ENCODE results near the gene TMC6. TPM values are rescaled to one million over a fixed set of nuclear protein-coding genes. Genes with fewer than 3 reads are reported as not detected.

The TMC6 gene
- total and polyA plus RNA-seq, 2 of the 4 experiments (the other 2 are of a cell fraction): 0.19 TPM; not detected in 1

DNA sequence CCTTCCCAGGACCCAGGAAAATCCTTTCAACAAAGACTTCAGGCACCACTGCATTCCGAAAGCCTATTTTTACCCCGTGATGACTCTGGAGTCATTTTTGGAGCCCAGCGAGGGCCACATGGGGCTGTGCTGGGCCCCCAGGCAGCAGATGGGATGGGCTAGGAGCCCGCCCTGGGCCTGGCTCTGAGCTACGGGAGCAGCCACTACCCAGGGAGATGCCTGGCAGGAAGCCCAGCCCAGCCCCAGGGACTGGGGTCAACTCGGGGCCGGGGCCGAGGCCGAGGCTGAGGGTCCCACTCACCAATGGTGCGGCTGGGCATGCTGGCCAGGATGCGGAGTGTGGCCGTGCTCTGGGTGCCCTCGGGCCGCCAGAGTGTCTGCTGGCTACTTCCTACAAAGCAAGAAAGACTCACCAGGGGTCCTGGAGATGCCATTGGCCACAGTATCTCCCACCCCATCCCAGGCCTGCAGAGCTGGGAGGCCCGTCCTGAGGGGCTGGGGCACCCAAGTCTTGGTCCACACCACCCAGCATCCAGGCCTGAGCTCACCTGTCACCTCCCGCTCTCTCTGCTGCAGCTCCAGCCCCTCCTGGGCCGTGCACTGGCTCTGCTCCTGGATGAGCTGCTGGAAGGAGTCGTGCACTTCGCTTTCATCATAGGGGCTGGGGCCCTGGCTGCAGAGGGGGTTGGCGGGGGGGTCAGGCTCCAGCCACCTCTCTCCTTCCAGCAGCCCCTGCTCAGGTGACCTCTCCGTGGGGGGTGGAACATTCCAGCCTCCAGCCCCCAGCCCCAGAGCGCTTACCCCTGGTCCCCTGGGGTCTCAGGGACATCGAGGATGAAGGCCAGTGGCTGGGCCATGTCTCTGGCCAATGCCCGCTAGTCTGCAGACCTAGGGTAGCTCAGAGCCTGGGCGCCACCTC is 2.3 kb downstream of the TMC6 start:
- Histone ChIP-seq H2BK20ac (ENCODE audit: low read depth, low read length) (no peak overlapping the region), H3K4ac (ENCODE audit: low read depth, low read length) (no peak overlapping the region), H3K14ac (replicated peaks; ENCODE audit: low read depth, low read length) (no peak overlapping the region), H3K9me1 (ENCODE audit: insufficient read depth, low read length) (no peaks in the 10 kb centered on the region), H2AK9ac (replicated peaks; ENCODE audit: low read depth, low read length, poor library complexity) (no peak overlapping the region), H2BK15ac (ENCODE audit: low read depth, low read length) (no peak overlapping the region), H3K4me3 (ENCODE audit: insufficient read depth, low read depth, low read length) (no peak overlapping the region), H3K9me3 (ENCODE audit: control insufficient read depth, insufficient read depth, low read length) (no peaks in the 10 kb centered on the region), H2BK5ac (ENCODE audit: low read depth, low read length, poor library complexity, severe bottlenecking) (no peak overlapping the region), H2AFZ (replicated peaks; ENCODE audit: low read length, poor library complexity) (no peak overlapping the region), H3K27me3 (ENCODE audit: control insufficient read depth, insufficient read depth, low read length) (peaks cover 45% of the 10 kb centered on the region), H3K4me1 (ENCODE audit: control insufficient read depth, insufficient read depth, low read length) (peaks cover 2% of the 10 kb centered on the region; the same call in 1 of the 2 replicates), H2AK5ac (ENCODE audit: low read depth, low read length) (no peak overlapping the region), H3K27ac (ENCODE audit: insufficient read depth, low read length) (no peak overlapping the region), H4K8ac (ENCODE audit: low read depth in 2 of 2, low read length in 2 of 2) (no peak overlapping the region), H4K91ac (ENCODE audit: insufficient read depth, low read depth, low read length) (no peak overlapping the region), H3K23ac (ENCODE audit: low read depth, low read length) (no peak overlapping the region), H3K18ac (ENCODE audit: low read depth, low read length) (no peak overlapping the region), H4K5ac (ENCODE audit: low read depth, low read length) (no peak overlapping the region), H2BK120ac (ENCODE audit: low read depth, low read length) (no peak overlapping the region), H4K20me1 (ENCODE audit: insufficient read depth, low read length) (no peaks in the 10 kb centered on the region; the same call in 1 of the 2 replicates), H3K4me2 (ENCODE audit: low read depth, low read length) (no peak overlapping the region), H3K79me1 (ENCODE audit: low read depth in 1 of 2, low read length in 2 of 2) (no peaks in the 10 kb centered on the region), H3K9ac (ENCODE audit: low read depth, low read length) (no peak overlapping the region), H3K36me3 (ENCODE audit: control insufficient read depth, insufficient read depth, low read length) (no peaks in the 10 kb centered on the region), H3K56ac (ENCODE audit: extremely low read depth, insufficient read depth, low read length) (no peak overlapping the region)
- intact Hi-C loops (cut with micrococcal nuclease) (no loop called here), in situ Hi-C loops (cut with MboI; ENCODE audit: low sequenced_read_pairs) (no loop called here), dilution Hi-C loops (cut with HindIII; ENCODE audit: low sequenced_read_pairs, unreplicated experiment) (no loop called here)
- ATAC-seq (ENCODE audit: low read depth) (no peak), DNase-seq (no peak)
- TF ChIP-seq MAFK (IDR thresholded peaks at IDR 0.05; ENCODE audit: low read depth, low read length) (no peak), POLR2A (IDR thresholded peaks at IDR 0.05; ENCODE audit: low read depth, low read length) (no peak), MAZ (IDR thresholded peaks at IDR 0.05; ENCODE audit: borderline replicate concordance, low read depth, low read length) (no peak), NFE2L2 (IDR thresholded peaks at IDR 0.05; ENCODE audit: low read depth, low read length) (no peak), SMC3 (IDR thresholded peaks at IDR 0.05; ENCODE audit: low read depth, low read length) (no peak), RAD21 (IDR thresholded peaks at IDR 0.05; ENCODE audit: low read length) (no peak), CHD1 (IDR thresholded peaks at IDR 0.05; ENCODE audit: low read depth, low read length) (no peak), MXI1 (IDR thresholded peaks at IDR 0.05; ENCODE audit: borderline replicate concordance, low read depth, low read length) (no peak), CEBPB (IDR thresholded peaks at IDR 0.05; ENCODE audit: low read depth, low read length) (no peak)
- TF ChIP-seq, protein P1, sequence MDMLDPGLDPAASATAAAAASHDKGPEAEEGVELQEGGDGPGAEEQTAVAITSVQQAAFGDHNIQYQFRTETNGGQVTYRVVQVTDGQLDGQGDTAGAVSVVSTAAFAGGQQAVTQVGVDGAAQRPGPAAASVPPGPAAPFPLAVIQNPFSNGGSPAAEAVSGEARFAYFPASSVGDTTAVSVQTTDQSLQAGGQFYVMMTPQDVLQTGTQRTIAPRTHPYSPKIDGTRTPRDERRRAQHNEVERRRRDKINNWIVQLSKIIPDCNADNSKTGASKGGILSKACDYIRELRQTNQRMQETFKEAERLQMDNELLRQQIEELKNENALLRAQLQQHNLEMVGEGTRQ (IDR thresholded peaks at IDR 0.05; ENCODE audit: low read depth, low read length): no peak
- TF ChIP-seq, protein P2, sequence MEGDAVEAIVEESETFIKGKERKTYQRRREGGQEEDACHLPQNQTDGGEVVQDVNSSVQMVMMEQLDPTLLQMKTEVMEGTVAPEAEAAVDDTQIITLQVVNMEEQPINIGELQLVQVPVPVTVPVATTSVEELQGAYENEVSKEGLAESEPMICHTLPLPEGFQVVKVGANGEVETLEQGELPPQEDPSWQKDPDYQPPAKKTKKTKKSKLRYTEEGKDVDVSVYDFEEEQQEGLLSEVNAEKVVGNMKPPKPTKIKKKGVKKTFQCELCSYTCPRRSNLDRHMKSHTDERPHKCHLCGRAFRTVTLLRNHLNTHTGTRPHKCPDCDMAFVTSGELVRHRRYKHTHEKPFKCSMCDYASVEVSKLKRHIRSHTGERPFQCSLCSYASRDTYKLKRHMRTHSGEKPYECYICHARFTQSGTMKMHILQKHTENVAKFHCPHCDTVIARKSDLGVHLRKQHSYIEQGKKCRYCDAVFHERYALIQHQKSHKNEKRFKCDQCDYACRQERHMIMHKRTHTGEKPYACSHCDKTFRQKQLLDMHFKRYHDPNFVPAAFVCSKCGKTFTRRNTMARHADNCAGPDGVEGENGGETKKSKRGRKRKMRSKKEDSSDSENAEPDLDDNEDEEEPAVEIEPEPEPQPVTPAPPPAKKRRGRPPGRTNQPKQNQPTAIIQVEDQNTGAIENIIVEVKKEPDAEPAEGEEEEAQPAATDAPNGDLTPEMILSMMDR (conservative IDR thresholded peaks at IDR 0.05; ENCODE audit: low read depth, low read length): no peak
- 73% methylated on average over 12 of the region's 25 CpGs; no CpG with 5 or more reads in 1 of the 2 experiments for WGBS, 2 experiments (ENCODE audit: extremely low coverage in 2 of 2, insufficient read length in 1 of 2)
- ChIA-PET CTCF (no interaction called here), POLR2A (ENCODE audit: unreplicated experiment) (no interaction called here)
- no TSS peak for BruUV-seq (replicated peaks)

All from IMR-90 (cell line).